ENCODE results near the gene CTDP1. TPM values are rescaled to one million over a fixed set of nuclear protein-coding genes. Genes with fewer than 3 reads are reported as not detected.
A peak's percentile ranks its signal among the peaks of the same experiment; 100 is the strongest.

The CTDP1 gene
- polyA plus RNA-seq, 1 donor (not counting 4 experiments of a cell fraction or from before 2014, with no cell fraction given): 9.2 TPM

- FAIRE-seq: peak; percentile 17
Measured at GRCh38 chr18:79720359-79720733, 40.7 kb downstream of the CTDP1 start.

GRCh38 chr18:79723036-79723435 lies 43.4 kb downstream of the CTDP1 start:
- Histone ChIP-seq H3K79me2 (ENCODE audit: control insufficient read depth, insufficient read depth, low read length) (peaks cover 26% of the 10 kb centered on the region), H3K9me1 (ENCODE audit: control insufficient read depth, extremely low read depth, insufficient read depth, low read length) (no peaks in the 10 kb centered on the region), H3K4me2 (ENCODE audit: control insufficient read depth, extremely low read depth, insufficient read depth, low read depth, low read length) (no peak overlapping the region), H2AFZ (ENCODE audit: control insufficient read depth, low read length) (no peak overlapping the region), H3K9ac (ENCODE audit: control insufficient read depth, extremely low read depth, insufficient read depth, low read length) (no peak overlapping the region), H3K36me3 (ENCODE audit: control insufficient read depth in 2 of 2, extremely low read depth in 1 of 2, insufficient read depth in 2 of 2, low read length in 2 of 2) (peaks cover 21 to 43% of the 10 kb centered on the region in 2 experiments), H3K27me3 (ENCODE audit: control insufficient read depth, extremely low read depth, insufficient read depth, low read length) (no peaks in the 10 kb centered on the region), H3K4me3 (ENCODE audit: control insufficient read depth in 2 of 3, extremely low read depth in 1 of 3, insufficient read depth in 2 of 3, low read depth in 1 of 3, low read length in 3 of 3) (no peak overlapping the region), H3K4me1 (ENCODE audit: control insufficient read depth, extremely low read depth, insufficient read depth, low read length) (no peaks in the 10 kb centered on the region), H3K27ac (ENCODE audit: control insufficient read depth, insufficient read depth, low read length) (no peak overlapping the region), H4K20me1 (ENCODE audit: control insufficient read depth, extremely low read depth, insufficient read depth, low read length) (no peaks in the 10 kb centered on the region), H3K9me3 (ENCODE audit: control insufficient read depth, low read depth, low read length) (no peaks in the 10 kb centered on the region)
- dilution Hi-C loops (cut with MboI; ENCODE audit: extremely low pct_ligation_motif_present, low sequenced_read_pairs): no loop called here
- FAIRE-seq (no peak), DNase-seq (ENCODE audit: low read depth, low spot score) (no peak)
- TF ChIP-seq EZH2 (IDR thresholded peaks at IDR 0.05; ENCODE audit: low read length): no peak
- TF ChIP-seq, protein P1, sequence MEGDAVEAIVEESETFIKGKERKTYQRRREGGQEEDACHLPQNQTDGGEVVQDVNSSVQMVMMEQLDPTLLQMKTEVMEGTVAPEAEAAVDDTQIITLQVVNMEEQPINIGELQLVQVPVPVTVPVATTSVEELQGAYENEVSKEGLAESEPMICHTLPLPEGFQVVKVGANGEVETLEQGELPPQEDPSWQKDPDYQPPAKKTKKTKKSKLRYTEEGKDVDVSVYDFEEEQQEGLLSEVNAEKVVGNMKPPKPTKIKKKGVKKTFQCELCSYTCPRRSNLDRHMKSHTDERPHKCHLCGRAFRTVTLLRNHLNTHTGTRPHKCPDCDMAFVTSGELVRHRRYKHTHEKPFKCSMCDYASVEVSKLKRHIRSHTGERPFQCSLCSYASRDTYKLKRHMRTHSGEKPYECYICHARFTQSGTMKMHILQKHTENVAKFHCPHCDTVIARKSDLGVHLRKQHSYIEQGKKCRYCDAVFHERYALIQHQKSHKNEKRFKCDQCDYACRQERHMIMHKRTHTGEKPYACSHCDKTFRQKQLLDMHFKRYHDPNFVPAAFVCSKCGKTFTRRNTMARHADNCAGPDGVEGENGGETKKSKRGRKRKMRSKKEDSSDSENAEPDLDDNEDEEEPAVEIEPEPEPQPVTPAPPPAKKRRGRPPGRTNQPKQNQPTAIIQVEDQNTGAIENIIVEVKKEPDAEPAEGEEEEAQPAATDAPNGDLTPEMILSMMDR (optimal IDR thresholded peaks at IDR 0.05 in 1 of 3, IDR thresholded peaks at IDR 0.05 in 1 of 3, conservative IDR thresholded peaks at IDR 0.05 in 1 of 3; ENCODE audit: extremely low read depth in 1 of 3, insufficient read depth in 2 of 3, low read length in 3 of 3): no peak

More at GRCh38 chr18:79720359-79720733, 40.7 kb downstream of the CTDP1 start:
- H3K27ac ChIP-seq (ENCODE audit: control insufficient read depth, insufficient read depth, low read length): no peak overlapping the region
- no peak overlapping the region for H3K9ac ChIP-seq (ENCODE audit: control insufficient read depth, extremely low read depth, insufficient read depth, low read length)
- H3K79me2 ChIP-seq (ENCODE audit: control insufficient read depth, insufficient read depth, low read length): peaks cover 14% of the 10 kb centered on the region
- H3K4me3 ChIP-seq (ENCODE audit: control insufficient read depth in 2 of 3, extremely low read depth in 1 of 3, insufficient read depth in 2 of 3, low read depth in 1 of 3, low read length in 3 of 3): no peak overlapping the region
- DNase-seq (ENCODE audit: low read depth, low spot score): no peak
- peaks cover 15 to 50% of the 10 kb centered on the region in 2 experiments for H3K36me3 ChIP-seq (ENCODE audit: control insufficient read depth in 2 of 2, extremely low read depth in 1 of 2, insufficient read depth in 2 of 2, low read length in 2 of 2)
- TF ChIP-seq, protein P1 (optimal IDR thresholded peaks at IDR 0.05 in 1 of 3, IDR thresholded peaks at IDR 0.05 in 1 of 3, conservative IDR thresholded peaks at IDR 0.05 in 1 of 3; ENCODE audit: extremely low read depth in 1 of 3, insufficient read depth in 2 of 3, low read length in 3 of 3): no peak
- no peak for TF ChIP-seq EZH2 (IDR thresholded peaks at IDR 0.05; ENCODE audit: low read length)
- no peaks in the 10 kb centered on the region for H3K27me3 ChIP-seq (ENCODE audit: control insufficient read depth, extremely low read depth, insufficient read depth, low read length)
- H3K9me1 ChIP-seq (ENCODE audit: control insufficient read depth, extremely low read depth, insufficient read depth, low read length): no peaks in the 10 kb centered on the region
- H4K20me1 ChIP-seq (ENCODE audit: control insufficient read depth, extremely low read depth, insufficient read depth, low read length): no peaks in the 10 kb centered on the region
- no peak overlapping the region for H3K4me2 ChIP-seq (ENCODE audit: control insufficient read depth, extremely low read depth, insufficient read depth, low read depth, low read length)
- no peak overlapping the region for H2AFZ ChIP-seq (ENCODE audit: control insufficient read depth, low read length)
- dilution Hi-C loops (cut with MboI; ENCODE audit: extremely low pct_ligation_motif_present, low sequenced_read_pairs): no loop called here
- no peaks in the 10 kb centered on the region for H3K4me1 ChIP-seq (ENCODE audit: control insufficient read depth, extremely low read depth, insufficient read depth, low read length)
- H3K9me3 ChIP-seq (ENCODE audit: control insufficient read depth, low read depth, low read length): no peaks in the 10 kb centered on the region

Data from keratinocyte (primary cell).